ENCODE measurements around the gene KCP.

The KCP gene

DNA sequence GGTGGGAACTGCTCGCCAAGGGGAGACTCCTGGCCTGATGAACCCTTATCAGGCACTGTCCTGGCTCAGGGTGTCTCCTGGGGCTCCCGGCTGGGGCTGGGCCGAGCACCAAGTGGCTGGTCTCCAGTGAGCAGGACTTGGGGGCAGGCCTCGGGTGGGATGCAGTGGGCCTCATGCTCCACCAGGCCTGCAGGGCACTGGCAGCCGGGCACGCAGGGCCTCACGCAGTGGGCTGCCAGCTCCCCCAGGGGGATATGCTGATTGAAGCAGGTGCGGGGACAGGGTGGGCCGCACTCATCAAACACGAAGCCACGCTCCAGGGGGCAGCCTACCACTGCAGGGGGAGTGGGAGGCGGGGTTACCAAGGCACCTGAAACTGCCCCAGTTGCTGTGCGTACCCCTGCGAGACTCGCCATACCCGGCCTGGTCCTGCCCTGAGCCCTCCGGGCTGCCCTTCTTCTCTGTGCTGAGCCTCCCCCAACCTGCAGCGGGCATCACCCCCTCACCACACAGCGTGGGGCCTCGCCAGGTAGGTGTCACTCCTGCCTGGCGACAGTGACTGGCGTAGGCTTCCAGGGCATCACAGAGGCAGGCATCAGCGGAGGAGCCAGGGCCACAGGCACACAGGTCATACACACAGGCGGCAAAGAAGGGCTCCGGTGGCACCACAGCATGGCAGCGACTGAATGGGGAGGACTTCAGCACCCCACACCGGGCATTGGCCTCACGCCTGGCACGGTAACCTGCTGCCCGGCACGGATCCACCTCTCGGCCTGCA lies 33.3 kb downstream of the KCP start:
- H3K27me3 ChIP-seq (ENCODE audit: insufficient read depth, poor library complexity, severe bottlenecking), result no peaks in the 10 kb centered on the region
- H3K4me3 ChIP-seq (replicated peaks; ENCODE audit: insufficient read depth, low read length), result no peak overlapping the region
- TF ChIP-seq CTCF (IDR thresholded peaks at IDR 0.05; ENCODE audit: insufficient read depth, low read length) (no peak), SPI1 (IDR thresholded peaks at IDR 0.05; ENCODE audit: borderline replicate concordance, low read depth) (no peak), REST (IDR thresholded peaks at IDR 0.05; ENCODE audit: insufficient replicate concordance, low read depth) (no peak), GABPA (IDR thresholded peaks at IDR 0.05; ENCODE audit: low read depth) (no peak), POLR2AphosphoS5 (IDR thresholded peaks at IDR 0.05; ENCODE audit: low read depth) (no peak)
- DNase-seq (ENCODE audit: low read depth in 1 of 2, low spot score in 1 of 2), result no peak
- no peak overlapping the region for H3K27ac ChIP-seq (replicated peaks)

- Histone ChIP-seq H3K27me3 (ENCODE audit: insufficient read depth, poor library complexity, severe bottlenecking) (no peaks in the 10 kb centered on the region), H3K4me3 (replicated peaks; ENCODE audit: insufficient read depth, low read length) (no peak overlapping the region), H3K27ac (replicated peaks) (no peak overlapping the region)
- DNase-seq (ENCODE audit: low read depth in 1 of 2, low spot score in 1 of 2), result no peak
- TF ChIP-seq SPI1 (IDR thresholded peaks at IDR 0.05; ENCODE audit: borderline replicate concordance, low read depth) (no peak), POLR2AphosphoS5 (IDR thresholded peaks at IDR 0.05; ENCODE audit: low read depth) (no peak), REST (IDR thresholded peaks at IDR 0.05; ENCODE audit: insufficient replicate concordance, low read depth) (no peak), CTCF (IDR thresholded peaks at IDR 0.05; ENCODE audit: insufficient read depth, low read length) (no peak), GABPA (IDR thresholded peaks at IDR 0.05; ENCODE audit: low read depth) (no peak)
Observed at GRCh38 chr7:128876586-128876977, 33.9 kb downstream of the KCP start.

- no peaks in the 10 kb centered on the region for H3K27me3 ChIP-seq (ENCODE audit: insufficient read depth, poor library complexity, severe bottlenecking)
- TF ChIP-seq POLR2AphosphoS5 (IDR thresholded peaks at IDR 0.05; ENCODE audit: low read depth), result no peak
- no peak for TF ChIP-seq CTCF (IDR thresholded peaks at IDR 0.05; ENCODE audit: insufficient read depth, low read length)
- TF ChIP-seq SPI1 (IDR thresholded peaks at IDR 0.05; ENCODE audit: borderline replicate concordance, low read depth), result no peak
- no peak for TF ChIP-seq GABPA (IDR thresholded peaks at IDR 0.05; ENCODE audit: low read depth)
- TF ChIP-seq REST (IDR thresholded peaks at IDR 0.05; ENCODE audit: insufficient replicate concordance, low read depth), result no peak
- no peak overlapping the region for H3K27ac ChIP-seq (replicated peaks)
- no peak for DNase-seq (ENCODE audit: low read depth in 1 of 2, low spot score in 1 of 2)
- H3K4me3 ChIP-seq (replicated peaks; ENCODE audit: insufficient read depth, low read length), result no peak overlapping the region
Observed at GRCh38 chr7:128876127-128876526, 34.4 kb downstream of the KCP start.
